HEK293T (cell line): ENCODE measurements around the gene AOPEP.

Experiments
- CTCF ChIA-PET: fragments of 350-600 bp; formaldehyde crosslinking; extraction: SDS; loops from one replicate; lab custom pipeline; 2021; ENCODE audit warnings: antibody characterized with exemption, inconsistent platforms; lab: Yijun Ruan, JAX
- POLR2A ChIA-PET: fragments of 350-600 bp; formaldehyde crosslinking; extraction: SDS; loops from one replicate; lab custom pipeline; 2020; ENCODE audit warnings: antibody characterized with exemption, inconsistent platforms; lab: Yijun Ruan, JAX
- DNase-seq: peaks from one replicate; pipeline ENCODE4 v3.0.0; 2012; ENCODE audit warnings: mixed read lengths; ENCODE audit errors: extremely low spot score
- ARNT ChIP-seq: fragments of 450-650 bp; IDR thresholded peaks from 2 replicates; pipeline ENCODE4 v1.6.1; 2017; ENCODE audit warnings: mild to moderate bottlenecking
- BHLHE40 ChIP-seq: fragments of 450-650 bp; IDR thresholded peaks from 2 replicates; pipeline ENCODE4 v1.6.1; 2016; ENCODE audit warnings: mild to moderate bottlenecking, moderate library complexity, borderline replicate concordance
- CTBP1 ChIP-seq: fragments of 450-650 bp; IDR thresholded peaks from 2 replicates; pipeline ENCODE4 v1.6.1; 2016; ENCODE audit warnings: borderline replicate concordance
- ELF4 ChIP-seq: fragments of 450-650 bp; IDR thresholded peaks from 2 replicates; pipeline ENCODE4 v1.6.1; 2017; ENCODE audit warnings: antibody characterized with exemption
- FOXA1 ChIP-seq: fragments of 450-650 bp; IDR thresholded peaks from 2 replicates; pipeline ENCODE4 v1.6.1; 2016; ENCODE audit warnings: mild to moderate bottlenecking
- FOXK2 ChIP-seq: fragments of 450-650 bp; IDR thresholded peaks from 2 replicates; pipeline ENCODE4 v1.6.1; 2016; ENCODE audit warnings: mild to moderate bottlenecking
- FOXM1 ChIP-seq: fragments of 450-650 bp; IDR thresholded peaks from 2 replicates; pipeline ENCODE4 v1.6.1; 2017; ENCODE audit warnings: mild to moderate bottlenecking, borderline replicate concordance
- HDGF ChIP-seq: fragments of 450-650 bp; IDR thresholded peaks from 2 replicates; pipeline ENCODE4 v1.6.1; 2017; ENCODE audit warnings: antibody characterized with exemption, borderline replicate concordance
- L3MBTL2 ChIP-seq: fragments of 450-650 bp; conservative IDR thresholded peaks from 2 replicates; pipeline ENCODE4 v1.6.1; 2016; ENCODE audit warnings: mild to moderate bottlenecking
- LEF1 ChIP-seq: fragments of 450-650 bp; IDR thresholded peaks from 2 replicates; pipeline ENCODE4 v1.6.1; 2017; ENCODE audit warnings: mild to moderate bottlenecking, borderline replicate concordance
- NFRKB ChIP-seq: fragments of 450-650 bp; IDR thresholded peaks from 2 replicates; pipeline ENCODE4 v1.6.1; 2016; ENCODE audit warnings: mild to moderate bottlenecking, moderate library complexity
- PKNOX1 ChIP-seq: fragments of 450-650 bp; IDR thresholded peaks from 2 replicates; pipeline ENCODE4 v1.6.1; 2016
- SP1 ChIP-seq: fragments of 450-650 bp; IDR thresholded peaks from 2 replicates; pipeline ENCODE4 v1.6.1; 2017
- SUZ12 ChIP-seq: fragments of 450-650 bp; IDR thresholded peaks from 2 replicates; pipeline ENCODE4 v1.6.1; 2016; ENCODE audit warnings: mild to moderate bottlenecking
- TARDBP ChIP-seq: fragments of 450-650 bp; IDR thresholded peaks from 2 replicates; pipeline ENCODE4 v1.6.1; 2016
- ZNF384 ChIP-seq: fragments of 450-650 bp; IDR thresholded peaks from 2 replicates; pipeline ENCODE4 v1.6.1; 2016

Gene AOPEP

GRCh38 chr9:95111716-95112115 is 385.2 kb downstream of the AOPEP start:
- POLR2A ChIA-PET = no interaction called here
- DNase-seq = no peak
- CTCF ChIA-PET = no interaction called here
- TF ChIP-seq FOXK2 = no peak
- TF ChIP-seq PKNOX1 = no peak
- no peak for TF ChIP-seq FOXA1
- no peak for TF ChIP-seq HDGF
- TF ChIP-seq FOXM1 = no peak
- no peak for TF ChIP-seq SUZ12
- no peak for TF ChIP-seq CTBP1
- no peak for TF ChIP-seq ZNF384
- TF ChIP-seq SP1 = no peak
- TF ChIP-seq L3MBTL2 = no peak

- ChIA-PET CTCF (no interaction called here), POLR2A (no interaction called here)
- DNase-seq = no peak
Observed at GRCh38 chr9:95112436-95113280, 386.2 kb downstream of the AOPEP start.

GRCh38 chr9:95115104-95115503 is 388.6 kb downstream of the AOPEP start:
- no peak for DNase-seq
- no peak for TF ChIP-seq L3MBTL2
- no peak for TF ChIP-seq FOXM1
- TF ChIP-seq SUZ12 = no peak
- no peak for TF ChIP-seq HDGF
- TF ChIP-seq LEF1 = no peak
- no peak for TF ChIP-seq SP1
- no peak for TF ChIP-seq PKNOX1
- no peak for TF ChIP-seq NFRKB
- no peak for TF ChIP-seq FOXK2
- TF ChIP-seq CTBP1 = no peak
- no peak for TF ChIP-seq ARNT
- TF ChIP-seq TARDBP = no peak
- no peak for TF ChIP-seq ELF4
- no peak for TF ChIP-seq ZNF384
- CTCF ChIA-PET = interaction anchor here (1.4 to 1.5 kb wide), 2 partner anchors 10 to 17 kb away, joined by 4 to 6 read pairs; no protein-coding TSS in a partner anchor
- POLR2A ChIA-PET = interaction anchor here (0.6 to 0.8 kb wide), 2 partner anchors 22 to 104 kb away, joined by 3 read pairs; no protein-coding TSS in a partner anchor

More at GRCh38 chr9:95112436-95113280, 386.2 kb downstream of the AOPEP start:
- TF ChIP-seq LEF1 (no peak), HDGF (no peak), NFRKB (no peak), FOXA1 (no peak), CTBP1 (no peak)

GRCh38 chr9:95116002-95116807 is 389.7 kb downstream of the AOPEP start:
- no peak for DNase-seq
- TF ChIP-seq ARNT = no peak
- TF ChIP-seq FOXK2 = no peak
- no peak for TF ChIP-seq CTBP1
- no peak for TF ChIP-seq BHLHE40
- TF ChIP-seq TARDBP = no peak
- no peak for TF ChIP-seq PKNOX1
- no peak for TF ChIP-seq ELF4
- no peak for TF ChIP-seq FOXM1
- ChIA-PET POLR2A (no interaction called here), CTCF (interaction anchor here (0.6 to 1.5 kb wide), 4 partner anchors 9 to 422 kb away, joined by 3 to 6 read pairs (median 4); no protein-coding TSS in a partner anchor)

GRCh38 chr9:95116808-95117204 is 390.3 kb downstream of the AOPEP start:
- ChIA-PET CTCF (interaction anchor here (0.6 kb wide), 1 partner anchor 423 kb away, joined by 3 read pairs; no protein-coding TSS in a partner anchor), POLR2A (no interaction called here)

More at GRCh38 chr9:95116808-95117204, 390.3 kb downstream of the AOPEP start:
- no peak for TF ChIP-seq BHLHE40
- TF ChIP-seq CTBP1 = no peak
- no peak for TF ChIP-seq HDGF
- no peak for TF ChIP-seq PKNOX1
- TF ChIP-seq TARDBP = no peak
- no peak for TF ChIP-seq SUZ12
- DNase-seq = no peak
